ENCODE measurements around the gene SHLD3. TPM values are rescaled to one million over a fixed set of nuclear protein-coding genes. Genes with fewer than 3 reads are reported as not detected.
A peak's percentile ranks its signal among the peaks of the same experiment; 100 is the strongest.
"Not testable (repeated sequence)": the region's sequence is repeated elsewhere in the genome, so short reads cannot be mapped to it uniquely, and the experiment has no call there.

SHLD3 gene
- total RNA-seq, 2 experiments from 2014 or later: 4.3 to 5.2 TPM

DNA sequence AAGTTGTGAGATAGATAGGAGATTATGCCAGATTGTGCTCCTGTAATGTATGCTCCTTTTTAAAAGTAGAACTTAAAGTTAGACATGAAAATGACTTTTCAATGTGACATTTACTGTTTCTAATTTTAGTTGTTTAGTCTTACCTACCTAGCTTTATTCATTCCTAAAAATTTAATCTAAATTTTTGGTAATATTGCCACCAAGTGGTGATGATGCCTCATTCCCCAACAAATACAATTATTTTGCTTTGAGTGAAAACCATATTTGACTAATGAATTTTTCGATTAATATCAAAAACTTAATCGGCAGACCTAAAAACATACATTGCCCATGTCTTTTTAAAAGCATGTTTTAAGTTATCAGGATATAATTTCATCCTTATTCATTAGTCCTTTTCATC is 36.1 kb upstream of the SHLD3 start:
- H3K27ac ChIP-seq (ENCODE audit: low read depth, low read length, poor library complexity, severe bottlenecking): no peak overlapping the region
- H4K20me1 ChIP-seq (ENCODE audit: insufficient read depth, low read length): no peaks in the 10 kb centered on the region
- H3K4me1 ChIP-seq (ENCODE audit: insufficient read depth, low read length, poor library complexity, severe bottlenecking): no peaks in the 10 kb centered on the region
- H3K9me3 ChIP-seq (ENCODE audit: low read length): no peaks in the 10 kb centered on the region
- peaks cover 90% of the 10 kb centered on the region for H3K36me3 ChIP-seq (ENCODE audit: insufficient read depth, low read length)
- H3K9me2 ChIP-seq (ENCODE audit: insufficient read depth, low read length): no peaks in the 10 kb centered on the region
- DNase-seq (ENCODE audit: low spot score): no peak
- H2AFZ ChIP-seq (ENCODE audit: low read length): no peak overlapping the region
- no peaks in the 10 kb centered on the region for H3K79me2 ChIP-seq (ENCODE audit: insufficient read depth, low read depth, low read length)
- no TSS peak for BruUV-seq (replicated peaks)
- intact Hi-C loops (cut with micrococcal nuclease; ENCODE audit: unreplicated experiment): no loop called here
- H3K4me2 ChIP-seq (ENCODE audit: low read length): no peak overlapping the region
- ChIA-PET CTCF (ENCODE audit: unreplicated experiment) (no interaction called here), POLR2A (interaction anchor here (0.6 kb wide), 2 partner anchors 21 to 122 kb away, joined by 5 to 8 read pairs; no protein-coding TSS in a partner anchor)
- no peak overlapping the region for H3K4me3 ChIP-seq (ENCODE audit: low read depth, low read length, poor library complexity, severe bottlenecking)
- TF ChIP-seq, protein P1, sequence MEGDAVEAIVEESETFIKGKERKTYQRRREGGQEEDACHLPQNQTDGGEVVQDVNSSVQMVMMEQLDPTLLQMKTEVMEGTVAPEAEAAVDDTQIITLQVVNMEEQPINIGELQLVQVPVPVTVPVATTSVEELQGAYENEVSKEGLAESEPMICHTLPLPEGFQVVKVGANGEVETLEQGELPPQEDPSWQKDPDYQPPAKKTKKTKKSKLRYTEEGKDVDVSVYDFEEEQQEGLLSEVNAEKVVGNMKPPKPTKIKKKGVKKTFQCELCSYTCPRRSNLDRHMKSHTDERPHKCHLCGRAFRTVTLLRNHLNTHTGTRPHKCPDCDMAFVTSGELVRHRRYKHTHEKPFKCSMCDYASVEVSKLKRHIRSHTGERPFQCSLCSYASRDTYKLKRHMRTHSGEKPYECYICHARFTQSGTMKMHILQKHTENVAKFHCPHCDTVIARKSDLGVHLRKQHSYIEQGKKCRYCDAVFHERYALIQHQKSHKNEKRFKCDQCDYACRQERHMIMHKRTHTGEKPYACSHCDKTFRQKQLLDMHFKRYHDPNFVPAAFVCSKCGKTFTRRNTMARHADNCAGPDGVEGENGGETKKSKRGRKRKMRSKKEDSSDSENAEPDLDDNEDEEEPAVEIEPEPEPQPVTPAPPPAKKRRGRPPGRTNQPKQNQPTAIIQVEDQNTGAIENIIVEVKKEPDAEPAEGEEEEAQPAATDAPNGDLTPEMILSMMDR (conservative IDR thresholded peaks at IDR 0.05; ENCODE audit: low read length): peak; percentile 63
- no peak for TF ChIP-seq EZH2phosphoT487 (IDR thresholded peaks at IDR 0.05; ENCODE audit: borderline replicate concordance, low read depth, low read length)

DNA sequence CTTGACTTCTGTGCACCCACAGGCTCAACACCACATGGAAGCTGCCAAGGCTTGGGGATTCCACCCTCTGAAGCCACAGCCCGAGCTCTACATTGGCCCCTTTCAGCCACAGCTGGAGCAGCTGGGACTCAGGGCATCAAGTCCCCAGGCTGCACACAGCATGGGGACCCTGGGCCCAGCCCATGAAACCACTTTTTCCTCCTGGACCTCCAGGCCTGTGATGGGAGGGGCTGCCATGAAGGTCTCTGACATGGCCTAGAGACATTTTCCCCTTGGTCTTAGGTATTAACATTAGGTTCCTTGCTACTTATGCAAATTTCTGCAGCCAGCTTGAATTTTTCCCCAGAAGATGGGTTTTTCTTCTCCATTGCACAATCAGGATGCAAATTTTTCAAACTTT is 23.1 kb upstream of the SHLD3 start:
- CTCF ChIA-PET (ENCODE audit: unreplicated experiment); H3K4me3 ChIP-seq (ENCODE audit: low read depth, low read length, poor library complexity, severe bottlenecking); H2AFZ ChIP-seq (ENCODE audit: low read length); H3K4me1 ChIP-seq (ENCODE audit: insufficient read depth, low read length, poor library complexity, severe bottlenecking); DNase-seq (ENCODE audit: low spot score); intact Hi-C loops (cut with micrococcal nuclease; ENCODE audit: unreplicated experiment); H3K79me2 ChIP-seq (ENCODE audit: insufficient read depth, low read depth, low read length); H3K27ac ChIP-seq (ENCODE audit: low read depth, low read length, poor library complexity, severe bottlenecking); H3K9me2 ChIP-seq (ENCODE audit: insufficient read depth, low read length); POLR2A ChIA-PET; H3K4me2 ChIP-seq (ENCODE audit: low read length); BruUV-seq (replicated peaks); H4K20me1 ChIP-seq (ENCODE audit: insufficient read depth, low read length): not testable (repeated sequence)
- peaks cover 99% of the 10 kb centered on the region for H3K36me3 ChIP-seq (ENCODE audit: insufficient read depth, low read length)
- peaks cover 26% of the 10 kb centered on the region for H3K9me3 ChIP-seq (ENCODE audit: low read length)

GRCh38 chr5:65611524-65611923 is 13.3 kb upstream of the SHLD3 start:
- ChIA-PET CTCF (ENCODE audit: unreplicated experiment) (no interaction called here), POLR2A (interaction anchor here (0.7 to 2.5 kb wide), 6 partner anchors 12 to 396 kb away, joined by 3 to 13 read pairs (median 4); partner anchors contain the start of genes CENPK, PPWD1 and TRIM23)
- no TSS peak for BruUV-seq (replicated peaks)
- Histone ChIP-seq H3K4me1 (ENCODE audit: insufficient read depth, low read length, poor library complexity, severe bottlenecking) (no peaks in the 10 kb centered on the region), H3K9me3 (ENCODE audit: low read length) (no peaks in the 10 kb centered on the region), H3K9me2 (ENCODE audit: insufficient read depth, low read length) (no peaks in the 10 kb centered on the region), H4K20me1 (ENCODE audit: insufficient read depth, low read length) (no peaks in the 10 kb centered on the region), H2AFZ (ENCODE audit: low read length) (no peak overlapping the region), H3K79me2 (ENCODE audit: insufficient read depth, low read depth, low read length) (no peaks in the 10 kb centered on the region), H3K4me2 (ENCODE audit: low read length) (no peak overlapping the region), H3K27ac (ENCODE audit: low read depth, low read length, poor library complexity, severe bottlenecking) (no peak overlapping the region), H3K36me3 (ENCODE audit: insufficient read depth, low read length) (peaks cover 77% of the 10 kb centered on the region), H3K4me3 (ENCODE audit: low read depth, low read length, poor library complexity, severe bottlenecking) (no peak overlapping the region)
- TF ChIP-seq EZH2phosphoT487 (IDR thresholded peaks at IDR 0.05; ENCODE audit: borderline replicate concordance, low read depth, low read length): no peak
- TF ChIP-seq, protein P1 (conservative IDR thresholded peaks at IDR 0.05; ENCODE audit: low read length): no peak
- no peak for DNase-seq (ENCODE audit: low spot score)
- intact Hi-C loops (cut with micrococcal nuclease; ENCODE audit: unreplicated experiment): no loop called here

Data from OCI-LY7 (cell line).